ENCODE results near the gene CTSL.

CTSL gene

DNA sequence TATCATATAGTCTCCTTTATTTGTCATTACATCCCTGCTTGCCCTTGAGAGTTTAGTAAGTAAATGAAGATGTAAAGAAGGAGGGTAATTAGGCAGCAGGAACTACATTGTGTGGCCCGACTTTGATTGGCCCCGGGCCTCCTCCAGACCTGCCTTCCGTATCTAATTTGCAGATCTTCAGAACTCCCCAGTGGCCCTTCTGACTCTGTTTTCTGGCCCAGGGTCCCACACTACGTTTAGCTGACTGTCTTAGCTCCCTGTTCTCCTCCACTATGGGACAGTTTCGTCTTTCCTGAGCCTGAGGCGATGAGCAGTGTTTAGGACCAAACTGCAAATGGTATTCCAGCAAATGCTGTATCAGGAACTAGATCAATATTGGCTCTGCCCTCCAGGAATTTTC lies 21.6 kb upstream of the CTSL start:
- ATAC-seq (ENCODE audit: insufficient read depth, low read depth): no peak
- H3K27me3 ChIP-seq (ENCODE audit: insufficient read depth, low read length, poor library complexity): no peaks in the 10 kb centered on the region
- TF ChIP-seq, protein P1, sequence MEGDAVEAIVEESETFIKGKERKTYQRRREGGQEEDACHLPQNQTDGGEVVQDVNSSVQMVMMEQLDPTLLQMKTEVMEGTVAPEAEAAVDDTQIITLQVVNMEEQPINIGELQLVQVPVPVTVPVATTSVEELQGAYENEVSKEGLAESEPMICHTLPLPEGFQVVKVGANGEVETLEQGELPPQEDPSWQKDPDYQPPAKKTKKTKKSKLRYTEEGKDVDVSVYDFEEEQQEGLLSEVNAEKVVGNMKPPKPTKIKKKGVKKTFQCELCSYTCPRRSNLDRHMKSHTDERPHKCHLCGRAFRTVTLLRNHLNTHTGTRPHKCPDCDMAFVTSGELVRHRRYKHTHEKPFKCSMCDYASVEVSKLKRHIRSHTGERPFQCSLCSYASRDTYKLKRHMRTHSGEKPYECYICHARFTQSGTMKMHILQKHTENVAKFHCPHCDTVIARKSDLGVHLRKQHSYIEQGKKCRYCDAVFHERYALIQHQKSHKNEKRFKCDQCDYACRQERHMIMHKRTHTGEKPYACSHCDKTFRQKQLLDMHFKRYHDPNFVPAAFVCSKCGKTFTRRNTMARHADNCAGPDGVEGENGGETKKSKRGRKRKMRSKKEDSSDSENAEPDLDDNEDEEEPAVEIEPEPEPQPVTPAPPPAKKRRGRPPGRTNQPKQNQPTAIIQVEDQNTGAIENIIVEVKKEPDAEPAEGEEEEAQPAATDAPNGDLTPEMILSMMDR (IDR thresholded peaks at IDR 0.05; ENCODE audit: borderline replicate concordance, extremely low read depth, low read length, poor library complexity, severe bottlenecking): no peak
- TF ChIP-seq EZH2 (IDR thresholded peaks at IDR 0.05; ENCODE audit: borderline replicate concordance, low read depth, low read length, severe bottlenecking): no peak
- no peak overlapping the region for H2AFZ ChIP-seq (ENCODE audit: low read depth, low read length)
- no peak overlapping the region for H3K27ac ChIP-seq (ENCODE audit: low read length)
- no peaks in the 10 kb centered on the region for H3K9me3 ChIP-seq (ENCODE audit: insufficient read depth, low read length, severe bottlenecking)
- no peak overlapping the region for H3K9ac ChIP-seq (ENCODE audit: low read depth, low read length)
- no peaks in the 10 kb centered on the region for H4K20me1 ChIP-seq (ENCODE audit: insufficient read depth, low read length)
- H3K4me1 ChIP-seq (ENCODE audit: insufficient read depth, low read length): no peaks in the 10 kb centered on the region
- H3K4me3 ChIP-seq (ENCODE audit: low read depth in 1 of 2, low read length in 2 of 2): no peak overlapping the region
- no peaks in the 10 kb centered on the region for H3K79me2 ChIP-seq (ENCODE audit: insufficient read depth, low read length)
- H3K36me3 ChIP-seq (ENCODE audit: insufficient read depth, low read length): no peaks in the 10 kb centered on the region
- DNase-seq: no peak
- H3K4me2 ChIP-seq (ENCODE audit: insufficient read depth, low read length): no peak overlapping the region

- DNase-seq: no peak
- no peaks in the 10 kb centered on the region for H3K36me3 ChIP-seq (ENCODE audit: insufficient read depth, low read length)
These were observed 19.7 kb upstream of the CTSL start for GRCh38 chr9:87706066-87706739.

DNA sequence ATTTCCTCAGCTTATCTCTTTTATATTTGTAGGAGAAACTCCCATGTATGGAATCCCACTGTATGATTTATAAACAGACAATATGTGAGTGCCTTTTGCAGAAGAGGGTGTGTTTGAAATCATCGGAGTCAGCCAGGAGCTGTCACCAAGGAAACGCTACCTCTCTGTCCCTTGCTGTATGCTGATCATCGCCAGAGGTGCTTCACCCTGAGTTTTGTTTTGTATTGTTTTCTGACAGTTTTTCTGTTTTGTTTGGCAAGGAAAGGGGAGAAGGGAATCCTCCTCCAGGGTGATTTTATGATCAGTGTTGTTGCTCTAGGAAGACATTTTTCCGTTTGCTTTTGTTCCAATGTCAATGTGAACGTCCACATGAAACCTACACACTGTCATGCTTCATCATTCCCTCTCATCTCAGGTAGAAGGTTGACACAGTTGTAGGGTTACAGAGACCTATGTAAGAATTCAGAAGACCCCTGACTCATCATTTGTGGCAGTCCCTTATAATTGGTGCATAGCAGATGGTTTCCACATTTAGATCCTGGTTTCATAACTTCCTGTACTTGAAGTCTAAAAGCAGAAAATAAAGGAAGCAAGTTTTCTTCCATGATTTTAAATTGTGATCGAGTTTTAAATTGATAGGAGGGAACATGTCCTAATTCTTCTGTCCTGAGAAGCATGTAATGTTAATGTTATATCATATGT lies 18.0 kb upstream of the CTSL start:
- no peak for ATAC-seq (ENCODE audit: insufficient read depth, low read depth)
- no peak overlapping the region for H3K4me2 ChIP-seq (ENCODE audit: insufficient read depth, low read length)

More at GRCh38 chr9:87706066-87706739, 19.7 kb upstream of the CTSL start:
- Histone ChIP-seq H3K9me3 (ENCODE audit: insufficient read depth, low read length, severe bottlenecking) (no peaks in the 10 kb centered on the region), H3K4me2 (ENCODE audit: insufficient read depth, low read length) (no peak overlapping the region), H3K9ac (ENCODE audit: low read depth, low read length) (no peak overlapping the region), H3K4me3 (ENCODE audit: low read depth in 1 of 2, low read length in 2 of 2) (no peak overlapping the region), H3K27ac (ENCODE audit: low read length) (no peak overlapping the region), H3K79me2 (ENCODE audit: insufficient read depth, low read length) (no peaks in the 10 kb centered on the region), H3K4me1 (ENCODE audit: insufficient read depth, low read length) (no peaks in the 10 kb centered on the region), H3K27me3 (ENCODE audit: insufficient read depth, low read length, poor library complexity) (no peaks in the 10 kb centered on the region), H2AFZ (ENCODE audit: low read depth, low read length) (no peak overlapping the region), H4K20me1 (ENCODE audit: insufficient read depth, low read length) (no peaks in the 10 kb centered on the region)
- TF ChIP-seq EZH2 (IDR thresholded peaks at IDR 0.05; ENCODE audit: borderline replicate concordance, low read depth, low read length, severe bottlenecking): no peak
- TF ChIP-seq, protein P1 (IDR thresholded peaks at IDR 0.05; ENCODE audit: borderline replicate concordance, extremely low read depth, low read length, poor library complexity, severe bottlenecking): no peak
- no peak for ATAC-seq (ENCODE audit: insufficient read depth, low read depth)

More for the DNA sequence above, 18.0 kb upstream of the CTSL start:
- Histone ChIP-seq H4K20me1 (ENCODE audit: insufficient read depth, low read length) (no peaks in the 10 kb centered on the region), H3K79me2 (ENCODE audit: insufficient read depth, low read length) (no peaks in the 10 kb centered on the region), H3K36me3 (ENCODE audit: insufficient read depth, low read length) (no peaks in the 10 kb centered on the region), H3K9ac (ENCODE audit: low read depth, low read length) (no peak overlapping the region), H3K27me3 (ENCODE audit: insufficient read depth, low read length, poor library complexity) (no peaks in the 10 kb centered on the region), H2AFZ (ENCODE audit: low read depth, low read length) (no peak overlapping the region), H3K27ac (ENCODE audit: low read length) (no peak overlapping the region), H3K4me3 (ENCODE audit: low read depth in 1 of 2, low read length in 2 of 2) (no peak overlapping the region), H3K9me3 (ENCODE audit: insufficient read depth, low read length, severe bottlenecking) (no peaks in the 10 kb centered on the region), H3K4me1 (ENCODE audit: insufficient read depth, low read length) (no peaks in the 10 kb centered on the region)
- TF ChIP-seq, protein P1 (IDR thresholded peaks at IDR 0.05; ENCODE audit: borderline replicate concordance, extremely low read depth, low read length, poor library complexity, severe bottlenecking): no peak
- no peak for TF ChIP-seq EZH2 (IDR thresholded peaks at IDR 0.05; ENCODE audit: borderline replicate concordance, low read depth, low read length, severe bottlenecking)
- no peak for DNase-seq

Data from DND-41 (cell line).